SK-N-SH treated with all-trans-retinoic acid at 6 μM for 48 hours (cell line): ENCODE data around the gene HS3ST5.

ENCODE experiments used
- ATAC-seq: fragments of 200-7000 bp; cut with Tn5 transposase; 3 replicates; pipeline ENCODE4 v1.9.1; 2020; ENCODE audit warnings: mild to moderate bottlenecking, moderate library complexity
- ARNTL ChIP-seq: fragments of 450-650 bp; formaldehyde crosslinking; IDR thresholded peaks from 2 replicates; pipeline ENCODE4 v1.5.0; 2020; ENCODE audit warnings: low read depth, mild to moderate bottlenecking, moderate library complexity, borderline replicate concordance
- BACH2 ChIP-seq: fragments of 250-450 bp; sonication (Bioruptor Pico); IDR thresholded peaks from 2 replicates; pipeline ENCODE4 v1.9.0; 2021; ENCODE audit warnings: mild to moderate bottlenecking, borderline replicate concordance
- CREB5 ChIP-seq: fragments of 250-450 bp; sonication (Bioruptor Pico); IDR thresholded peaks from 2 replicates; pipeline ENCODE4 v1.5.1; 2020; ENCODE audit warnings: low read depth, mild to moderate bottlenecking, moderate library complexity
- CSDC2 ChIP-seq: fragments of 250-450 bp; sonication (Bioruptor Pico); IDR thresholded peaks from 2 replicates; pipeline ENCODE4 v1.5.0; 2020; ENCODE audit warnings: mild to moderate bottlenecking, moderate library complexity
- CSRNP3 ChIP-seq: fragments of 250-450 bp; sonication (Bioruptor Pico); IDR thresholded peaks from 2 replicates; pipeline ENCODE4 v1.5.1; 2021; ENCODE audit warnings: mild to moderate bottlenecking, moderate library complexity
- ESRRG ChIP-seq: fragments of 250-450 bp; sonication (Bioruptor Pico); IDR thresholded peaks from 2 replicates; pipeline ENCODE4 v1.6.1; 2021; ENCODE audit warnings: mild to moderate bottlenecking
- ISL1 ChIP-seq: fragments of 250-450 bp; sonication (Bioruptor Pico); IDR thresholded peaks from 2 replicates; pipeline ENCODE4 v2.1.2; 2022; ENCODE audit warnings: mild to moderate bottlenecking, moderate library complexity
- OSR1 ChIP-seq: fragments of 250-450 bp; sonication (Bioruptor Pico); IDR thresholded peaks from 2 replicates; pipeline ENCODE4 v1.8.0; 2022; ENCODE audit warnings: moderate library complexity, mild to moderate bottlenecking, inconsistent platforms
- PPARA ChIP-seq: fragments of 250-450 bp; sonication (Bioruptor Pico); IDR thresholded peaks from 2 replicates; pipeline ENCODE4 v1.5.0; 2020; ENCODE audit warnings: mild to moderate bottlenecking, borderline replicate concordance
- RARB ChIP-seq: fragments of 250-450 bp; sonication (Bioruptor Pico); IDR thresholded peaks from 2 replicates; pipeline ENCODE4 v1.8.0; 2021; ENCODE audit warnings: mild to moderate bottlenecking, moderate library complexity
- TCF4 ChIP-seq: fragments of 250-450 bp; sonication (Bioruptor Pico); IDR thresholded peaks from 2 replicates; pipeline ENCODE4 v1.8.0; 2021; ENCODE audit warnings: mild to moderate bottlenecking, moderate library complexity, borderline replicate concordance
- TOX ChIP-seq: fragments of 250-450 bp; sonication (Bioruptor Pico); IDR thresholded peaks from 2 replicates; pipeline ENCODE4 v1.8.0; 2021; ENCODE audit warnings: mild to moderate bottlenecking, moderate library complexity, borderline replicate concordance
- ZC3H10 ChIP-seq: fragments of 250-450 bp; sonication (Bioruptor Pico); IDR thresholded peaks from 2 replicates; pipeline ENCODE4 v1.5.1; 2021; ENCODE audit warnings: mild to moderate bottlenecking, moderate library complexity
- ZFP3 ChIP-seq: fragments of 250-450 bp; sonication (Bioruptor Pico); IDR thresholded peaks from 2 replicates; pipeline ENCODE4 v1.5.0; 2020; ENCODE audit warnings: mild to moderate bottlenecking, moderate library complexity
- ZFP30 ChIP-seq: fragments of 450-650 bp; formaldehyde crosslinking; IDR thresholded peaks from 2 replicates; pipeline ENCODE4 v1.5.0; 2022; ENCODE audit warnings: mild to moderate bottlenecking, moderate library complexity
- ZNF70 ChIP-seq: fragments of 450-650 bp; formaldehyde crosslinking; IDR thresholded peaks from 2 replicates; pipeline ENCODE4 v1.5.0; 2020; ENCODE audit warnings: mild to moderate bottlenecking, moderate library complexity
- TF ChIP-seq, protein P1 (sequence below): fragments of 250-450 bp; sonication (Bioruptor Pico); IDR thresholded peaks from 2 replicates; pipeline ENCODE4 v1.5.0; 2020; ENCODE audit warnings: mild to moderate bottlenecking, moderate library complexity
- TF ChIP-seq, protein P2 (sequence below): fragments of 250-450 bp; sonication (Bioruptor Pico); IDR thresholded peaks from 2 replicates; pipeline ENCODE4 v1.8.0; 2021; ENCODE audit warnings: low read depth, mild to moderate bottlenecking, moderate library complexity, borderline replicate concordance
- TF ChIP-seq, protein P3 (sequence below): fragments of 250-450 bp; sonication (Bioruptor Pico); IDR thresholded peaks from 2 replicates; pipeline ENCODE4 v1.8.0; 2020; ENCODE audit warnings: mild to moderate bottlenecking, moderate library complexity, borderline replicate concordance

The HS3ST5 gene

DNA sequence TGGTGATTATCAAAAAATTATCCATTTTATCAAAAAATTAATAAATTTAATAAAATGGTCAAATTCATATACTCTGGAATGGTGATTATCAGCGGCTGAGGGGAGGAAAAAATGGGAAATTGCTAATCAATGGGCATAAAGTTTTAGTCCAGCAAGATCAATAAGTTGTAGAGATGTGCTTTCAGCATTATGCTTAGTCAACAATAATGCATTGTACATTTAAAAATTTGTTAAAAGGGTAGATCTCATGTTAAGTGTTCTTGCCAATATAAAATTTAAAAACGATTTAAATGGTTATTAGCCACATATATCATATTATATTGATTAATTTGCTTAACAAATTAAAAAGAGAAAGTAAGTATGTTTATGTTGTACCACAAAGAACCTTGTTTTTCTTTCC lies 56.6 kb downstream of the HS3ST5 start (continued):
- TF ChIP-seq, protein P1, sequence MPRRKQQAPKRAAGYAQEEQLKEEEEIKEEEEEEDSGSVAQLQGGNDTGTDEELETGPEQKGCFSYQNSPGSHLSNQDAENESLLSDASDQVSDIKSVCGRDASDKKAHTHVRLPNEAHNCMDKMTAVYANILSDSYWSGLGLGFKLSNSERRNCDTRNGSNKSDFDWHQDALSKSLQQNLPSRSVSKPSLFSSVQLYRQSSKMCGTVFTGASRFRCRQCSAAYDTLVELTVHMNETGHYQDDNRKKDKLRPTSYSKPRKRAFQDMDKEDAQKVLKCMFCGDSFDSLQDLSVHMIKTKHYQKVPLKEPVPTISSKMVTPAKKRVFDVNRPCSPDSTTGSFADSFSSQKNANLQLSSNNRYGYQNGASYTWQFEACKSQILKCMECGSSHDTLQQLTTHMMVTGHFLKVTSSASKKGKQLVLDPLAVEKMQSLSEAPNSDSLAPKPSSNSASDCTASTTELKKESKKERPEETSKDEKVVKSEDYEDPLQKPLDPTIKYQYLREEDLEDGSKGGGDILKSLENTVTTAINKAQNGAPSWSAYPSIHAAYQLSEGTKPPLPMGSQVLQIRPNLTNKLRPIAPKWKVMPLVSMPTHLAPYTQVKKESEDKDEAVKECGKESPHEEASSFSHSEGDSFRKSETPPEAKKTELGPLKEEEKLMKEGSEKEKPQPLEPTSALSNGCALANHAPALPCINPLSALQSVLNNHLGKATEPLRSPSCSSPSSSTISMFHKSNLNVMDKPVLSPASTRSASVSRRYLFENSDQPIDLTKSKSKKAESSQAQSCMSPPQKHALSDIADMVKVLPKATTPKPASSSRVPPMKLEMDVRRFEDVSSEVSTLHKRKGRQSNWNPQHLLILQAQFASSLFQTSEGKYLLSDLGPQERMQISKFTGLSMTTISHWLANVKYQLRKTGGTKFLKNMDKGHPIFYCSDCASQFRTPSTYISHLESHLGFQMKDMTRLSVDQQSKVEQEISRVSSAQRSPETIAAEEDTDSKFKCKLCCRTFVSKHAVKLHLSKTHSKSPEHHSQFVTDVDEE, result no peak
- TF ChIP-seq CREB5 (CRISPR knock-in tag) (no peak), ZFP3 (CRISPR knock-in tag) (no peak), OSR1 (no peak)

GRCh38 chr6:114284281-114284680 lies 58.5 kb downstream of the HS3ST5 start:
- ATAC-seq, result no peak
- TF ChIP-seq ZC3H10 (CRISPR knock-in tag) (no peak), PPARA (CRISPR knock-in tag) (no peak), ESRRG (CRISPR knock-in tag) (no peak), ISL1 (CRISPR knock-in tag) (no peak), TOX (CRISPR knock-in tag) (no peak), ZNF70 (no peak), RARB (no peak), OSR1 (no peak), BACH2 (CRISPR knock-in tag) (no peak), ARNTL (CRISPR knock-in tag) (no peak), CSDC2 (CRISPR knock-in tag) (no peak), TCF4 (CRISPR knock-in tag) (no peak)
- TF ChIP-seq, protein P2, sequence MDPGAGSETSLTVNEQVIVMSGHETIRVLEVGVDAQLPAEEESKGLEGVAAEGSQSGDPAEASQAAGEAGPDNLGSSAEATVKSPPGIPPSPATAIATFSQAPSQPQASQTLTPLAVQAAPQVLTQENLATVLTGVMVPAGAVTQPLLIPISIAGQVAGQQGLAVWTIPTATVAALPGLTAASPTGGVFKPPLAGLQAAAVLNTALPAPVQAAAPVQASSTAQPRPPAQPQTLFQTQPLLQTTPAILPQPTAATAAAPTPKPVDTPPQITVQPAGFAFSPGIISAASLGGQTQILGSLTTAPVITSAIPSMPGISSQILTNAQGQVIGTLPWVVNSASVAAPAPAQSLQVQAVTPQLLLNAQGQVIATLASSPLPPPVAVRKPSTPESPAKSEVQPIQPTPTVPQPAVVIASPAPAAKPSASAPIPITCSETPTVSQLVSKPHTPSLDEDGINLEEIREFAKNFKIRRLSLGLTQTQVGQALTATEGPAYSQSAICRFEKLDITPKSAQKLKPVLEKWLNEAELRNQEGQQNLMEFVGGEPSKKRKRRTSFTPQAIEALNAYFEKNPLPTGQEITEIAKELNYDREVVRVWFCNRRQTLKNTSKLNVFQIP, result no peak
- TF ChIP-seq, protein P1, result no peak
- TF ChIP-seq, protein P3, sequence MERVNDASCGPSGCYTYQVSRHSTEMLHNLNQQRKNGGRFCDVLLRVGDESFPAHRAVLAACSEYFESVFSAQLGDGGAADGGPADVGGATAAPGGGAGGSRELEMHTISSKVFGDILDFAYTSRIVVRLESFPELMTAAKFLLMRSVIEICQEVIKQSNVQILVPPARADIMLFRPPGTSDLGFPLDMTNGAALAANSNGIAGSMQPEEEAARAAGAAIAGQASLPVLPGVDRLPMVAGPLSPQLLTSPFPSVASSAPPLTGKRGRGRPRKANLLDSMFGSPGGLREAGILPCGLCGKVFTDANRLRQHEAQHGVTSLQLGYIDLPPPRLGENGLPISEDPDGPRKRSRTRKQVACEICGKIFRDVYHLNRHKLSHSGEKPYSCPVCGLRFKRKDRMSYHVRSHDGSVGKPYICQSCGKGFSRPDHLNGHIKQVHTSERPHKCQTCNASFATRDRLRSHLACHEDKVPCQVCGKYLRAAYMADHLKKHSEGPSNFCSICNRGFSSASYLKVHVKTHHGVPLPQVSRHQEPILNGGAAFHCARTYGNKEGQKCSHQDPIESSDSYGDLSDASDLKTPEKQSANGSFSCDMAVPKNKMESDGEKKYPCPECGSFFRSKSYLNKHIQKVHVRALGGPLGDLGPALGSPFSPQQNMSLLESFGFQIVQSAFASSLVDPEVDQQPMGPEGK (CRISPR knock-in tag), result no peak

GRCh38 chr6:114282292-114282691 lies 60.5 kb downstream of the HS3ST5 start:
- ATAC-seq, result no peak
- TF ChIP-seq ZFP30 (no peak), PPARA (CRISPR knock-in tag) (no peak), CSDC2 (CRISPR knock-in tag) (no peak), CSRNP3 (CRISPR knock-in tag) (no peak)
